HG02943 (cell line): ENCODE measurements around the gene SLC35F1.

Experiments used
- ATAC-seq: cut with Tn5 transposase; IDR thresholded peaks from one replicate; pipeline ENCODE4 v1.9.1; 2021; ENCODE audit warnings: mild to moderate bottlenecking, low read depth, moderate library complexity; ENCODE audit not compliant: unreplicated experiment

SLC35F1 gene

GRCh38 chr6:118102401-118102800, 195.3 kb downstream of the SLC35F1 start:
- ATAC-seq = no peak

GRCh38 chr6:118103381-118104146, 196.5 kb downstream of the SLC35F1 start:
- ATAC-seq = no peak

GRCh38 chr6:118122161-118122725, 215.2 kb downstream of the SLC35F1 start:
- ATAC-seq = no peak

- ATAC-seq = no peak
These were observed 215.7 kb downstream of the SLC35F1 start for GRCh38 chr6:118122801-118123200.

GRCh38 chr6:118123503-118124037, 216.5 kb downstream of the SLC35F1 start:
- no peak for ATAC-seq

- ATAC-seq = no peak
These were observed 217.8 kb downstream of the SLC35F1 start for GRCh38 chr6:118124851-118125250.

GRCh38 chr6:118128755-118129154, 221.7 kb downstream of the SLC35F1 start:
- no peak for ATAC-seq

GRCh38 chr6:118134206-118134605, 227.1 kb downstream of the SLC35F1 start:
- ATAC-seq = no peak

GRCh38 chr6:118134736-118135135, 227.7 kb downstream of the SLC35F1 start:
- ATAC-seq = no peak

GRCh38 chr6:118135371-118135770, 228.3 kb downstream of the SLC35F1 start:
- no peak for ATAC-seq

GRCh38 chr6:118141211-118141610, 234.1 kb downstream of the SLC35F1 start:
- no peak for ATAC-seq

- ATAC-seq = no peak
These were observed 239.5 kb downstream of the SLC35F1 start for GRCh38 chr6:118146584-118146983.

- ATAC-seq = no peak
These were observed 240.4 kb downstream of the SLC35F1 start for GRCh38 chr6:118147511-118147910.

GRCh38 chr6:118148561-118148960, 241.5 kb downstream of the SLC35F1 start:
- ATAC-seq = no peak

GRCh38 chr6:118152524-118152923, 245.5 kb downstream of the SLC35F1 start:
- no peak for ATAC-seq

- no peak for ATAC-seq
These were observed 254.3 kb downstream of the SLC35F1 start for GRCh38 chr6:118161343-118161742.

GRCh38 chr6:118163542-118163941, 256.5 kb downstream of the SLC35F1 start:
- no peak for ATAC-seq

GRCh38 chr6:118165500-118165899, 258.4 kb downstream of the SLC35F1 start:
- ATAC-seq = no peak

GRCh38 chr6:118168421-118168820, 261.4 kb downstream of the SLC35F1 start:
- ATAC-seq = no peak

GRCh38 chr6:118171852-118172251, 264.8 kb downstream of the SLC35F1 start:
- no peak for ATAC-seq

- no peak for ATAC-seq
These were observed 267.0 kb downstream of the SLC35F1 start for GRCh38 chr6:118174071-118174470.

- no peak for ATAC-seq
These were observed 270.7 kb downstream of the SLC35F1 start for GRCh38 chr6:118177720-118178119.
